GM12878 (cell line): Measurements from ENCODE around the gene GPLD1. TPM values are rescaled to one million over a fixed set of nuclear protein-coding genes. Genes with fewer than 3 reads are reported as not detected.

Experiments
- ATAC-seq: fragments of 200-7000 bp; cut with Tn5 transposase; 3 replicates; pipeline ENCODE4 v1.9.1; 2020; ENCODE audit warnings: mild to moderate bottlenecking, moderate library complexity
- BruUV-seq: library from RNA; stranded (reverse); fragments of 400-500 nt; replicated peaks from 2 replicates; lab custom pipeline; 2021; lab: Mats Ljungman, UMichigan
- CTCF ChIA-PET: fragments of 300-600 bp; sonication (Branson Sonifier 250); formaldehyde crosslinking; extraction: SDS; loops from one replicate; lab custom pipeline; 2021; ENCODE audit warnings: inconsistent platforms; lab: Yijun Ruan, JAX
- POLR2A ChIA-PET: fragments of 350-600 bp; formaldehyde crosslinking; extraction: SDS; loops from one replicate; lab custom pipeline; 2021; ENCODE audit warnings: inconsistent platforms; lab: Charles Lee
- RAD21 ChIA-PET: fragments of 300-600 bp; sonication (Branson Sonifier 250); formaldehyde crosslinking; loops from one replicate; lab custom pipeline; 2023; ENCODE audit warnings: antibody characterized with exemption; ENCODE audit not compliant: unreplicated experiment; lab: Charles Lee
- SMC1A ChIA-PET: fragments of 300-600 bp; sonication (Branson Sonifier 250); formaldehyde crosslinking; loops from one replicate; lab custom pipeline; 2023; ENCODE audit not compliant: unreplicated experiment, uncharacterized antibody; lab: Charles Lee
- DNase-seq: peaks from one replicate; pipeline ENCODE4 v3.0.0-alpha.2; 2011; ENCODE audit warnings: low read depth, low spot score
- FAIRE-seq: peaks from 3 replicates; lab custom pipeline; 2011; peaks lifted over from hg19 to GRCh38; lab: Jason Lieb, UNC
- H2AFZ ChIP-seq: 2 replicates; pipeline ENCODE4 v1.6.0; 2011; ENCODE audit warnings: low read depth, low read length, control low read depth; ENCODE audit not compliant: control insufficient read depth
- H3K27ac ChIP-seq: 2 replicates; pipeline ENCODE4 v1.5.1; 2011; ENCODE audit warnings: control low read depth; ENCODE audit not compliant: control insufficient read depth, insufficient read depth
- H3K27me3 ChIP-seq, 2 experiments: replicated peaks in 1 of 2; 2 replicates each; pipeline versions ENCODE4 v1.6.0 to v1.6.1; 2011; ENCODE audit warnings: low read length in 1 of 2; ENCODE audit not compliant: control insufficient read depth in 2 of 2, insufficient read depth in 2 of 2
- H3K36me3 ChIP-seq, 2 experiments: 2 replicates each; pipeline ENCODE4 v1.5.1; 2011; ENCODE audit warnings: low read length in 1 of 2; ENCODE audit not compliant: control insufficient read depth in 2 of 2, insufficient read depth in 2 of 2
- H3K4me1 ChIP-seq: 2 replicates; pipeline ENCODE4 v1.6.1; 2011; ENCODE audit warnings: mild to moderate bottlenecking, low read length, moderate library complexity, mixed read lengths; ENCODE audit not compliant: control insufficient read depth, insufficient read depth
- H3K4me2 ChIP-seq: 2 replicates; pipeline ENCODE4 v1.6.0; 2011; ENCODE audit warnings: control low read depth; ENCODE audit not compliant: control insufficient read depth, insufficient read depth
- H3K4me3 ChIP-seq: fragments of 200-600 bp; sonication (generic); 2 replicates; pipeline ENCODE4 v1.5.1; 2016
- H3K79me2 ChIP-seq: 2 replicates; pipeline ENCODE4 v1.6.0; 2011; ENCODE audit warnings: low read length; ENCODE audit not compliant: control insufficient read depth, insufficient read depth
- H3K9ac ChIP-seq: 2 replicates; pipeline ENCODE4 v1.8.0; 2011; ENCODE audit warnings: low read length, control low read depth, mixed read lengths; ENCODE audit not compliant: control insufficient read depth, insufficient read depth
- H3K9me3 ChIP-seq: replicated peaks from 3 replicates; pipeline ENCODE4 v1.5.1; 2011; ENCODE audit warnings: mild to moderate bottlenecking, low read length; ENCODE audit not compliant: control insufficient read depth, insufficient read depth
- H4K20me1 ChIP-seq: 2 replicates; pipeline ENCODE4 v1.6.0; 2011; ENCODE audit not compliant: control insufficient read depth, insufficient read depth
- WGBS: methylation state at CpG from one replicate; pipeline ENCODE4 v1.1.6; 2016; ENCODE audit warnings: low lambda C conversion rate; ENCODE audit not compliant: insufficient replicate concordance, insufficient coverage; ENCODE audit errors: missing lambda C conversion rate; 5-methylcytosine and 5-hydroxymethylcytosine counted together
- in situ Hi-C: fragments of 300-500 bp; cut with MboI; formaldehyde crosslinking; loops from 9 replicates; pipeline ENCODE4 v1.14.3; 2018; ENCODE audit warnings: mixed read lengths
- intact Hi-C: fragments of 100-400 bp; cut with micrococcal nuclease; formaldehyde crosslinking; loops from one replicate; pipeline ENCODE4 v1.14.2; 2022; ENCODE audit not compliant: unreplicated experiment
- polyA plus RNA-seq, 11 experiments: library from polyadenylated mRNA; depleted of rRNA in 4 of 11; unstranded in 6 of 11; stranded (reverse) in 5 of 11; fragments of >200 nt; fragmentation: Nextera tagmentation in 4 of 11; fragmentation: Illumina TruSeq in 1 of 11; extraction: Ambion mirVana in 4 of 11; extraction: Trizol in 1 of 11; gene quantifications; 1 replicate in 1 of 11; 2 replicates in 10 of 11; pipeline versions ENCODE4 v1.2.1 to v1.2.3, GENCODE V29; 2011 to 2016; ENCODE audit warnings: inconsistent platforms in 2 of 11, missing spikeins in 2 of 11, low read depth in 1 of 11
- total RNA-seq, 4 experiments: library from RNA; depleted of rRNA in 3 of 4; stranded (reverse); fragments of >200 nt in 3 of 4; fragmentation: Illumina TruSeq in 1 of 4; extraction: Trizol in 1 of 4; gene quantifications; 2 replicates each; pipeline versions ENCODE4 v1.2.1 to v1.2.3, GENCODE V29; 2013 to 2021
- TF ChIP-seq, protein P1 (sequence below): IDR thresholded peaks from 2 replicates; pipeline ENCODE4 v1.6.1; 2012; ENCODE audit warnings: low read depth, low read length, improper control_type of control experiment
- TF ChIP-seq, protein P2 (sequence below): IDR thresholded peaks from 2 replicates; pipeline ENCODE4 v1.6.1; 2011; ENCODE audit warnings: mild to moderate bottlenecking, low read depth, low read length, moderate library complexity; ENCODE audit not compliant: insufficient replicate concordance

GPLD1 gene
- total and polyA plus RNA-seq, 10 of the 15 experiments (the other 5 are each of a cell fraction or from before 2014, with no cell fraction given): 0.04 to 1.0 (median 0.69) TPM

DNA sequence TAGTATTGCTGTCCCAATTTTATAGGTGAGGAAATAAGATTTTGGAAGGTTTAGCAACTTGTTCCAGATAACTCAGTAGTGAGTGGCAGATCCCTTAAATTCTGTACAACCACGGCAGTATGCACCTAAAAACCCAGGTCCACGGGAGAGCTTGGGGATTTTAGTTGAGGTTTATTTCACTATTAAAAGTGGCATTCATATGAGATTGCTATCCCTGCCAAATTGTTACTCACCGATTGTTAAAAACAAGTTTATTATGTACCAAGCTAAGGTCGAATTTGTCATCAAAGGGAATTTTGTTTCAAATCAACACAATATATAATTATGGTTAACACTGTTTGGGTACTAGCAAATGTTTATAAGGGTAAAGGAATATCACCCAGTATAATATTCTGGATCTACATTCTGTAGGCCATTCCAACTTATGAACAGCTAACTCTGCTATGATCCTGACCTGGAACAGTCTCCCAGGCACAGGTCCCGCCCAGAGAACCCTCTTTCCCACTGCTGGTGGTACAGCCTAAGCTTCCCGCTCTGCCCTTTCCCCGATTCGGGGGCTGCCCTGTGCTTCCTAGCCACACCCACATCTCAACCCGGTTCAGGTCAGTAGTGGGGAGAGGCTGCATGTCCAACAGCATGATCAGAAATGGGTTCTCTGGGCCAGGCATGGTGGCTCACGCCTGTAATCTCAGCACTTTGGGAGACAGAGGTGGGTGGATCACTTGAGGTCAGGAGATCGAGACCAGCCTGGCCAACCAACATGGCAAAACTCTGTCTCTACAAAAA lies 24.9 kb downstream of the GPLD1 start:
- ATAC-seq: no peak
- in situ Hi-C loops (no loop called here), intact Hi-C loops (no loop called here)
- Histone ChIP-seq H3K79me2 (no peaks in the 10 kb centered on the region), H3K27ac (no peak overlapping the region), H3K4me1 (no peaks in the 10 kb centered on the region), H3K9ac (no peak overlapping the region), H3K4me3 (no peak overlapping the region), H3K27me3 (no peaks in the 10 kb centered on the region), H3K36me3 (no peaks in the 10 kb centered on the region), H3K4me2 (no peak overlapping the region), H4K20me1 (no peaks in the 10 kb centered on the region), H2AFZ (no peak overlapping the region), H3K9me3 (no peaks in the 10 kb centered on the region)
- no TSS peak for BruUV-seq
- SMC1A ChIA-PET: interaction anchor here (0.6 kb wide), 1 partner anchor 57 kb away, joined by 3 read pairs; no protein-coding TSS in a partner anchor
- DNase-seq: no peak
- WGBS: 78% methylated on average over 11 of the region's 11 CpGs
- POLR2A ChIA-PET: no interaction called here
- TF ChIP-seq, protein P1, sequence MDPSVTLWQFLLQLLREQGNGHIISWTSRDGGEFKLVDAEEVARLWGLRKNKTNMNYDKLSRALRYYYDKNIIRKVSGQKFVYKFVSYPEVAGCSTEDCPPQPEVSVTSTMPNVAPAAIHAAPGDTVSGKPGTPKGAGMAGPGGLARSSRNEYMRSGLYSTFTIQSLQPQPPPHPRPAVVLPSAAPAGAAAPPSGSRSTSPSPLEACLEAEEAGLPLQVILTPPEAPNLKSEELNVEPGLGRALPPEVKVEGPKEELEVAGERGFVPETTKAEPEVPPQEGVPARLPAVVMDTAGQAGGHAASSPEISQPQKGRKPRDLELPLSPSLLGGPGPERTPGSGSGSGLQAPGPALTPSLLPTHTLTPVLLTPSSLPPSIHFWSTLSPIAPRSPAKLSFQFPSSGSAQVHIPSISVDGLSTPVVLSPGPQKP: no peak
- RAD21 ChIA-PET: interaction anchor here (0.9 kb wide), 1 partner anchor 24 kb away, joined by 3 read pairs; no protein-coding TSS in a partner anchor
- FAIRE-seq: no peak
- CTCF ChIA-PET: no interaction called here

DNA sequence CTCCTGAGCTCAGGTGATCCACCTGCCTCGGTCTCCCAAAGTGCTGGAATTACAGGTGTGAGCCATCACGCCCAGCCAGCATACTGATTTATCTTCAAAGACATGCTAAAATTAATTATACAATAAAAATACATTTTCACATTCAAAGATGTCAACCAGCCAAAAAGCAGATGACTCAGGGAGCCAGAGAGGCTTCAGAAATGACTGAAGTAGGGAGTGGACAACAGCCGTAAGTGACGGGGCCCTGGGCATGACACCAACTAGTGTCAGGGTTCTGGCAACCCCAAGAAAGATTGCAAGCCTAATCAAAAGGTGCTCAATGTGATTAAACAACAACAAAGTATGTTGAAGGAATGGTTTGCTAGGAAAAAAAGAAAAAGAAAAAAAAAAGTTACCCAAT lies 28.4 kb downstream of the GPLD1 start:
- no peak for ATAC-seq
- H3K27ac ChIP-seq: no peak overlapping the region
- BruUV-seq: no TSS peak
- H3K9ac ChIP-seq: no peak overlapping the region
- no peaks in the 10 kb centered on the region for H3K79me2 ChIP-seq
- POLR2A ChIA-PET: no interaction called here
- in situ Hi-C loops: no loop called here
- H3K27me3 ChIP-seq: no peaks in the 10 kb centered on the region
- H3K36me3 ChIP-seq: no peaks in the 10 kb centered on the region
- SMC1A ChIA-PET: no interaction called here
- CTCF ChIA-PET: no interaction called here
- no peak for DNase-seq
- intact Hi-C loops: no loop called here
- WGBS: 71% methylated on average over 4 of the region's 4 CpGs
- H3K9me3 ChIP-seq: no peaks in the 10 kb centered on the region
- no peak overlapping the region for H3K4me2 ChIP-seq
- no peak for FAIRE-seq
- RAD21 ChIA-PET: no interaction called here
- TF ChIP-seq, protein P2, sequence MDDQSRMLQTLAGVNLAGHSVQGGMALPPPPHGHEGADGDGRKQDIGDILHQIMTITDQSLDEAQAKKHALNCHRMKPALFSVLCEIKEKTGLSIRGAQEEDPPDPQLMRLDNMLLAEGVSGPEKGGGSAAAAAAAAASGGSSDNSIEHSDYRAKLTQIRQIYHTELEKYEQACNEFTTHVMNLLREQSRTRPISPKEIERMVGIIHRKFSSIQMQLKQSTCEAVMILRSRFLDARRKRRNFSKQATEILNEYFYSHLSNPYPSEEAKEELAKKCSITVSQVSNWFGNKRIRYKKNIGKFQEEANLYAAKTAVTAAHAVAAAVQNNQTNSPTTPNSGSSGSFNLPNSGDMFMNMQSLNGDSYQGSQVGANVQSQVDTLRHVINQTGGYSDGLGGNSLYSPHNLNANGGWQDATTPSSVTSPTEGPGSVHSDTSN: no peak
- TF ChIP-seq, all 136 proteins: peak for 0
- Histone ChIP-seq H2AFZ (no peak overlapping the region), H3K4me1 (no peaks in the 10 kb centered on the region), H3K4me3 (no peak overlapping the region), H4K20me1 (no peaks in the 10 kb centered on the region)
